Esophagus (tissue), 2 donors: ENCODE measurements around the gene TNK2. TPM values are rescaled to one million over a fixed set of nuclear protein-coding genes. Genes with fewer than 3 reads are reported as not detected.
"Not testable (repeated sequence)": the region's sequence is repeated elsewhere in the genome, so short reads cannot be mapped to it uniquely, and the experiment has no call there.

Source experiments
- H3K27ac ChIP-seq, 2 donors: one replicate each; pipeline ENCODE4 v1.5.1; 2013; ENCODE audit warnings: low read depth in 2 of 2, mild to moderate bottlenecking in 2 of 2, inconsistent platforms in 1 of 2, low read length in 1 of 2, moderate library complexity in 1 of 2
- H3K27me3 ChIP-seq, 2 donors: one replicate each; pipeline ENCODE4 v1.6.1; 2013; ENCODE audit warnings: low read length in 2 of 2, control low read depth in 1 of 2, mild to moderate bottlenecking in 1 of 2; ENCODE audit not compliant: insufficient read depth in 2 of 2, control insufficient read depth in 1 of 2
- H3K36me3 ChIP-seq, 2 donors: one replicate each; pipeline ENCODE4 v1.6.1; 2013; ENCODE audit warnings: low read length in 1 of 2; ENCODE audit not compliant: control insufficient read depth in 2 of 2, insufficient read depth in 2 of 2
- H3K4me1 ChIP-seq, 2 donors: one replicate each; pipeline ENCODE4 v1.6.1; 2013; ENCODE audit warnings: low read length in 1 of 2; ENCODE audit not compliant: control insufficient read depth in 2 of 2, insufficient read depth in 2 of 2
- H3K4me3 ChIP-seq, 2 donors: one replicate each; pipeline ENCODE4 v1.5.1; 2013; ENCODE audit warnings: low read length in 2 of 2, mild to moderate bottlenecking in 2 of 2, low read depth in 1 of 2, moderate library complexity in 1 of 2
- H3K9me3 ChIP-seq, 2 donors: one replicate each; pipeline ENCODE4 v1.6.1; 2013; ENCODE audit warnings: mild to moderate bottlenecking in 2 of 2, low read depth in 1 of 2, low read length in 1 of 2, moderate library complexity in 1 of 2; ENCODE audit not compliant: control insufficient read depth in 2 of 2, insufficient read depth in 1 of 2
- WGBS, 2 donors: extraction: QIAGEN DNeasy Blood & Tissue Kit; methylation state at CpG; one replicate each; pipeline ENCODE4 v1.1.7; 2013; 5-methylcytosine and 5-hydroxymethylcytosine counted together
- polyA plus RNA-seq, 2 donors: library from polyadenylated mRNA; stranded (reverse); fragments of 200-250 nt; gene quantifications; one replicate each; pipeline ENCODE4 v1.2.3, GENCODE V29; 2013
- donor health status: healthy with polysubstance abuse.
- donor health status: Bipolar disorder and iron deficiency.

Gene TNK2
- polyA plus RNA-seq, 2 donors, result 38.8 to 87.5 TPM

DNA sequence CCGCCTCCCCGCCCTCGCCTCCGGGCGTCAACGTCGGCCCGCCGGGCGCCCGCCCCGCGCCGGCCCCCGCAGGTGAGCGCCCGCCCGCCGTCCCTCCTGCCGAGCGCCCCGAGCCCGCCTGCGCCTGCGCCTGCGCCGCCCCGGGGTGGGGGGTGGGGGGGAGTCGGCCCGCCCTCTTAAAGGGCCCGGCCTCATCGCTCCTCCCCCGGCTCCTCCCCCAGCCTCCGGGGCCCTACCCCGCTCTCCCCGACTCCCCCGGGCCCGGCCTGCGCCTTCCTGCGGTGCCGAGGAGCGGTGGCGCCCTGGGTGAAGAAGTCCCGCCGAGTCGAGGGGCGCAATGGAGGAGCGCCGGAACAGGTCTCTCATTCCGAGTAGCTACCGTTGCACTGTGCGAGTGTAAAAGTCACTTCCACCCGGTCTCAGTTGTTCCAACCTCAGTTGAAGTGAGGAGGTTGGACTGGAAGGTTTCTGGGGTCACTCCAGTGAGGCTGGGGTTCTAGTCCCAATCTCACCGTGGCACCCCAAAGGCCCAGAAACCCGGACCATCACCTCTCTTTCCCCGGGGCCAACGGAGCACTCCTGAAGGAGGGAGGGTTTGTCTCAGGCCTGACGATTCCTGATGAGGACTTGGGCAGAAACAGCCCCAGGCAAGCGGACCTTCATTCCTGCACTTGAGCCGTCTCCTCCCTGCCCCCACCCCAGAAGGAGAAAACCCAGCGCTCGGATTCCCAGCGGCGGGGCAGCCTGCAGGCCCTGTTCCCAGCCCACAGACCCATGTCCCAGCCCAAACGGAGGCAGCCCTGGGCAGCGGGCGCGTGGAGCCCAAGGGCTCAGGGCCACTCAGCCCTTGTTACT is 1.5 kb upstream of the TNK2 start:
- Histone ChIP-seq H3K4me1 (peaks cover 8 to 21% of the 10 kb centered on the region in 2 donors), H3K9me3 (no peaks in the 10 kb centered on the region), H3K36me3 (no peaks in the 10 kb centered on the region), H3K27ac (peak overlapping the region; percentile 89 to 94), H3K27me3 (no peaks in the 10 kb centered on the region), H3K4me3 (peak overlapping the region; percentile 35 to 85)
- 10 to 18% methylated on average over 39 to 68 of the region's 68 CpGs for WGBS, 2 donors

GRCh38 chr3:195908694-195909581 is 587 bp upstream of the TNK2 start:
- Histone ChIP-seq H3K4me1 (peaks cover 8 to 17% of the 10 kb centered on the region in 2 donors), H3K27ac (peak overlapping the region; percentile 89 to 94)
- 1% methylated on average over 71 to 103 of the region's 103 CpGs for WGBS, 2 donors

DNA sequence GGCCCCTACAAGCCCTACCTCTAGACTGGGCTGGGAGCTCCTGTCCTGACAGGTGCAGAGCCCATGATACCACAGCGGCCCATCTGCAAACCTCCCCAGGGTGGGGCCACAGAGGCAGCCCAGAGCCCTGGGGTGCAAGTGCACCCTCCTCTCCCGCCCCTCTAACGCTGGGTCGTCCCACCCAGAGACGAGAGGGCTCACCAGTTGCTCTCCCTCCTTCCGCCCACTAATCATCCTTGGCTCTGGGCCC is 742 bp downstream of the TNK2 start:
- Histone ChIP-seq H3K4me1 (peaks cover 8 to 17% of the 10 kb centered on the region in 2 donors), H3K36me3 (no peaks in the 10 kb centered on the region), H3K27me3 (no peaks in the 10 kb centered on the region), H3K27ac (peak overlapping the region; percentile 93 to 94), H3K9me3 (no peaks in the 10 kb centered on the region), H3K4me3 (peak overlapping the region; percentile 73 to 85)
- 12 to 15% methylated on average over 6 of the region's 6 CpGs for WGBS, 2 donors

More at GRCh38 chr3:195908694-195909581, 587 bp upstream of the TNK2 start:
- Histone ChIP-seq H3K36me3 (no peaks in the 10 kb centered on the region), H3K4me3 (peak overlapping the region; percentile 73 to 85), H3K9me3 (no peaks in the 10 kb centered on the region), H3K27me3 (no peaks in the 10 kb centered on the region)

DNA sequence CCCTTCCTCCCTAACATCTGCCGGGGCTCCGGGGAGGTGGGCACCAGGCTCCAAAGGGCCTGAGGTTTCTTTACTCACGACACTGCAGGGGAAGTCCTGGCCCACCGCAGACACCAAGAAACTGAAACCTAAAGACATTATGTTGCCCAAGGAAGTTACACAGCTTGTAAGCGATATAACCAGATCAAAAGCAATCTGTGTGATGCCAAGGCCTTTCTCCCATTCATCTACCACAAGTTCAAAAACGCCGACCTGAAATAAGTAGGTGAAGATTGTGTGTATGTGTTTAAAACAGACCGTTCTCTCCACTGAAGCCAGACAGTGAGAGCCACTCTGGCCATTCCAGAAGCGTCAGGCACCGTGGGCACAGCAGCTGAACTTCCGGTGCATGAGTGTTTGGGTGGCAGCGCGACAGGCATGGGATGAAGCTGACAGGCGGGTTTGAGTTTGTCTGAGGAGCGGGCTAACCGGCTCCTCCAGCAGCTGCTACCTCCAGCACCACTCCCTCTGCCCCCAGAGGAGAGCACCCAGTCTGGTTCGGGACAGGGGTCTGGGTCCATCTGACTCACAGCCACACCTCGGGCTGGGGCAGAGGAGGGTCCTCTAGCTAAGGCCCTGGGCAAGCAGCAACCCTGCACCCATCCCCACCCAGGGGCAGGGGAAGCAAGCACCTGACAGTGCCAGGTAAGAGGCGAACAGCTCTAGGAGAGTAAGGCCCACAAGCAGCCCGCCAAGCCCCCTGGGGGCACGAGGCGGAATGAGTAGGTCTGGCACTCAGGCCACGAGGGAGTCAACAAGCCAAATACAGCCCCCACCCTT is 1.3 kb downstream of the TNK2 start:
- Histone ChIP-seq H3K27ac (peak overlapping the region; percentile 93 to 94), H3K9me3 (no peaks in the 10 kb centered on the region), H3K36me3 (no peaks in the 10 kb centered on the region), H3K27me3 (no peaks in the 10 kb centered on the region), H3K4me1 (peaks cover 8 to 17% of the 10 kb centered on the region in 2 donors), H3K4me3 (peak overlapping the region; percentile 73 to 85)
- WGBS, 2 donors, result 24 to 26% methylated on average over 23 of the region's 23 CpGs

GRCh38 chr3:195905970-195906864 is 2.1 kb downstream of the TNK2 start:
- H3K4me1 ChIP-seq, result peaks cover 8 to 17% of the 10 kb centered on the region in 2 donors
- H3K27ac ChIP-seq, result peak overlapping the region; percentile 93 to 94
- H3K27me3 ChIP-seq, result no peaks in the 10 kb centered on the region
- peak overlapping the region; percentile 24 to 73 for H3K4me3 ChIP-seq
- no peaks in the 10 kb centered on the region for H3K9me3 ChIP-seq
- 38 to 39% methylated on average over 17 of the region's 17 CpGs for WGBS, 2 donors
- H3K36me3 ChIP-seq, result peaks cover 0 to 4% of the 10 kb centered on the region in 2 donors

DNA sequence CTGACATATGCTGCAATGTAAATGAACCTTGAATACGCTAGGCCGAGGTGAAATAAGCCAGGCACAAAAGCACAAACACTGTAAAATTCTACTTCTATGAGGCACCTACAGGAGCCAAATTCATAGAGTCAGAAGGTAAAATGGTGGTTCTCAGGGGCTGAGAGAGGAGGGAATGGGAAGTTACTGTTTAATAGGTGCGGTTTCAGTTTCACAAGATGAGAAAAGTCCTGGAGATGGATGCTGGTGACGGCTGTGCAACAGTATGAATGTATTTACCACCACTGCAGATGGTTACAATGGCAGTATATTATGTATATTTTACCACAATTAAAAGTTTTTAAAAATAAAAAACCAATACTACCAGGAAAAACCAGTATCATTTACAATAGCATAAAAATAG is 4.0 kb downstream of the TNK2 start:
- Histone ChIP-seq H3K4me1 (peaks cover 3 to 17% of the 10 kb centered on the region in 2 donors), H3K36me3 (peaks cover 0 to 9% of the 10 kb centered on the region in 2 donors), H3K27ac (no peak overlapping the region), H3K4me3 (no peak overlapping the region), H3K9me3 (no peaks in the 10 kb centered on the region), H3K27me3 (no peaks in the 10 kb centered on the region)
- 90 to 95% methylated on average over 4 of the region's 4 CpGs for WGBS, 2 donors

DNA sequence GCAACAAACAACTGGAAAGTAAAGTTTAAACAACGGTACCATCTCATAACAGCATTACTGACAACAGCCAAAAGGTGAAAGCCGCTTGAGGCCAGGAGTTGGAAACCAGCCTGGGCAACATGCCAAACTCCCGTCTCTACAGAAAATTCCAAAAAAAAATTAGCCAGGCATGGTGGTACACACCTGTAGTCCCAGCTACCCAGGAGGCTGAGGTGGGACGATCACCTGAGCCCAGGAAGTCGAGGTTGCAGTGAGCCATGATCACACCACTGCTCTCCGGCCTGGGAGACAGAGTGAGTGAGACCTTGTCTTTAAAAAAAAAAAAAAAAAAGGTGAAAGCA is 4.4 kb downstream of the TNK2 start:
- H3K4me1 ChIP-seq, result peaks cover 3 to 17% of the 10 kb centered on the region in 2 donors

DNA sequence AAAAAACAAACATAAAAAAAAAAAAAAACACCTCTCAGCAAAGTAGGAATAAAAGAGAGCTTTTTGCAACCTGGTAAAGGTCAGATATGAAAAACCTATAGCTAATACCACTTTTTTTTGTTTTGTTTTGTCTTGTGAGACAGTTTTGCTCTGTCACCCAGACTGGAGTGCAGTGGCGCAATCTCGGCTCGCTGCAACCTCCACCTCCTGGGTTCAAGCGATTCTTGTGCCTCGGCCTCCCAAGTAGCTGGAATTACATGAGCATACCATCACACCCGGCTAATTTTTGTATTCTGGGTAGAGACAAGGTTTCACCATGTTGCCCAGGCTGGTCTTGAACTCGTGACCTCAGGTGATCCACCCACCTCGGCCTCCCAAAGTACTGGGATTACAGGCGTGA is 5.7 kb downstream of the TNK2 start:
- WGBS, 2 donors, result 92 to 94% methylated on average over 9 of the region's 9 CpGs
- not testable (repeated sequence) for H3K27me3 ChIP-seq

More for the DNA sequence above, 4.4 kb downstream of the TNK2 start:
- WGBS, 2 donors, result 70 to 74% methylated on average over 6 of the region's 6 CpGs
- peaks cover 0 to 9% of the 10 kb centered on the region in 2 donors for H3K36me3 ChIP-seq
- H3K27ac ChIP-seq, result no peak overlapping the region
- H3K27me3 ChIP-seq, result no peaks in the 10 kb centered on the region
- H3K9me3 ChIP-seq, result no peaks in the 10 kb centered on the region
- H3K4me3 ChIP-seq, result no peak overlapping the region

More for the DNA sequence above, 5.7 kb downstream of the TNK2 start:
- H3K4me1 ChIP-seq, result peaks cover 0 to 14% of the 10 kb centered on the region in 2 donors
- H3K36me3 ChIP-seq, H3K4me3 ChIP-seq, H3K27ac ChIP-seq, H3K9me3 ChIP-seq: not testable (repeated sequence)
